ENCODE results near the gene TRIO. TPM values are rescaled to one million over a fixed set of nuclear protein-coding genes. Genes with fewer than 3 reads are reported as not detected.
A peak's percentile ranks its signal among the peaks of the same experiment; 100 is the strongest.

The TRIO gene
- polyA plus RNA-seq, 1 of the 3 experiments (the other 2 are of a cell fraction): 229 TPM

GRCh38 chr5:14114615-14115251 is 28.4 kb upstream of the TRIO start (continued):
- no peak for TF ChIP-seq REST (IDR thresholded peaks at IDR 0.05; ENCODE audit: low read depth, low read length)

GRCh38 chr5:14115323-14115895 is 27.7 kb upstream of the TRIO start:
- CTCF ChIA-PET: interaction anchor here (1.1 kb wide), 1 partner anchor 20 kb away, joined by 3 read pairs; no protein-coding TSS in a partner anchor
- Histone ChIP-seq H4K20me1 (ENCODE audit: insufficient read depth) (no peaks in the 10 kb centered on the region), H3F3A (replicated peaks; ENCODE audit: insufficient read depth) (peaks cover 5% of the 10 kb centered on the region), H3K79me2 (ENCODE audit: insufficient read depth) (no peaks in the 10 kb centered on the region), H3K4me2 (no peak overlapping the region), H3K4me3 (ENCODE audit: low read depth in 2 of 2, low read length in 1 of 2) (no peak overlapping the region), H3K9ac (no peak overlapping the region), H3K4me1 (ENCODE audit: control insufficient read depth in 1 of 2, insufficient read depth in 2 of 2, low read depth in 1 of 2, low read length in 1 of 2) (peaks cover 0 to 3% of the 10 kb centered on the region in 2 experiments; a peak in 1 of 4 replicates), H3K27ac (ENCODE audit: low read depth in 2 of 2, low read length in 1 of 2) (peak overlapping the region in 1 of 2 experiments; percentile 17; a peak in 1 of 4 replicates), H2AFZ (ENCODE audit: low read depth) (no peak overlapping the region), H3K9me2 (no peaks in the 10 kb centered on the region), H3K36me3 (replicated peaks in 1 of 2; ENCODE audit: control insufficient read depth in 1 of 2, insufficient read depth in 2 of 2, low read length in 1 of 2) (no peaks in the 10 kb centered on the region), H3K9me3 (no peaks in the 10 kb centered on the region), H3K27me3 (ENCODE audit: insufficient read depth) (no peaks in the 10 kb centered on the region)
- DNase-seq: no peak
- POLR2A ChIA-PET: no interaction called here
- 94% methylated on average over 7 of the region's 7 CpGs for WGBS (ENCODE audit: low lambda C conversion rate)
- no peak for TF ChIP-seq NFIC (IDR thresholded peaks at IDR 0.05; ENCODE audit: borderline replicate concordance)
- TF ChIP-seq USF1 (IDR thresholded peaks at IDR 0.05; ENCODE audit: borderline replicate concordance, low read depth): no peak
- no peak for TF ChIP-seq MAX (IDR thresholded peaks at IDR 0.05; ENCODE audit: low read depth)
- no peak for TF ChIP-seq USF2 (IDR thresholded peaks at IDR 0.05; ENCODE audit: borderline replicate concordance, low read depth, low read length)
- TF ChIP-seq RFX5 (IDR thresholded peaks at IDR 0.05; ENCODE audit: low read length): no peak
- TF ChIP-seq FOSL2 (IDR thresholded peaks at IDR 0.05; ENCODE audit: borderline replicate concordance, low read depth): no peak
